GM18907 (cell line): ENCODE data around the gene NEU3.

Experiments
- ATAC-seq: cut with Tn5 transposase; IDR thresholded peaks from one replicate; pipeline ENCODE4 v1.9.1; 2021; ENCODE audit warnings: mild to moderate bottlenecking, moderate library complexity; ENCODE audit not compliant: unreplicated experiment

Gene NEU3

GRCh38 chr11:75059299-75059698, 70.6 kb downstream of the NEU3 start:
- no peak for ATAC-seq

GRCh38 chr11:75063741-75064314, 75.1 kb downstream of the NEU3 start:
- no peak for ATAC-seq

GRCh38 chr11:75066061-75066460, 77.3 kb downstream of the NEU3 start:
- no peak for ATAC-seq
